ENCODE data around the gene ATCAY. TPM values are rescaled to one million over a fixed set of nuclear protein-coding genes. Genes with fewer than 3 reads are reported as not detected.

Gene ATCAY
- total and polyA plus RNA-seq, 2 of the 13 experiments (the other 11 are each of a cell fraction or from before 2014, with no cell fraction given): not detected

DNA sequence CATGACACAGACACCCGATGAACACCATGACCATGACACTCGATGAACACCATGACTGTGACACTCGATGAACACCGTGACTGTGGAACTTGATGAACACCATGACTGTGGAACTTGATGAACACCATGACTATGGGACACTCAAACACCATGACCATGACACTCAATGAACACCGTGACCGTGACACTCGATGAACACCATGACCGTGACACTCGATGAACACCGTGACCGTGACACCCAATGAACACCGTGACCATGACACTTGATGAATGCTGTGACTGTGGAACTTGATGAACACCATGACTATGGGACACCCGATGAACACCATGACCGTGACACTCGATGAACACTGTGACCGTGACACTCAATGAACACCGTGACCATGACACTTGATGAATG lies 43.2 kb upstream of the ATCAY start (continued):
- TF ChIP-seq IKZF5 (CRISPR knock-in tag; IDR thresholded peaks at IDR 0.05) (no peak), ZNF496 (CRISPR knock-in tag; IDR thresholded peaks at IDR 0.05; ENCODE audit: insufficient replicate concordance) (no peak), ZNF703 (CRISPR knock-in tag; IDR thresholded peaks at IDR 0.05; ENCODE audit: borderline replicate concordance) (no peak), ZZZ3 (CRISPR knock-in tag; IDR thresholded peaks at IDR 0.05; ENCODE audit: borderline replicate concordance) (no peak), ZBTB3 (CRISPR knock-in tag; IDR thresholded peaks at IDR 0.05; ENCODE audit: borderline replicate concordance, low read depth) (no peak), EHMT2 (IDR thresholded peaks at IDR 0.05; ENCODE audit: borderline replicate concordance, low read depth, low read length) (no peak)

GRCh38 chr19:3837922-3838321 lies 42.6 kb upstream of the ATCAY start:
- no peaks in the 10 kb centered on the region for H3K36me3 ChIP-seq (replicated peaks in 1 of 2; ENCODE audit: control insufficient read depth in 1 of 2, insufficient read depth in 2 of 2, low read length in 2 of 2)
- no peak overlapping the region for H3K27ac ChIP-seq (ENCODE audit: extremely low read length, insufficient read depth, low read length)
- H3K4me2 ChIP-seq (ENCODE audit: low read depth, low read length): no peak overlapping the region
- WGBS (ENCODE audit: low lambda C conversion rate): 77% methylated on average over 19 of the region's 19 CpGs
- H4K20me1 ChIP-seq (ENCODE audit: insufficient read depth, low read length): no peaks in the 10 kb centered on the region
- H2AFZ ChIP-seq (ENCODE audit: low read length): no peak overlapping the region
- peak; percentile 4 for FAIRE-seq
- TF ChIP-seq PRPF4 (IDR thresholded peaks at IDR 0.05; ENCODE audit: low read depth, low read length, poor library complexity, severe bottlenecking) (no peak), CREB1 (IDR thresholded peaks at IDR 0.05) (peak; percentile 85), CREB1 (CRISPR knock-in tag; IDR thresholded peaks at IDR 0.05) (no peak), TRAFD1 (CRISPR knock-in tag; IDR thresholded peaks at IDR 0.05; ENCODE audit: borderline replicate concordance) (no peak)
- intact Hi-C loops (cut with micrococcal nuclease; ENCODE audit: unreplicated experiment): no loop called here
- POLR2A ChIA-PET: no interaction called here
- in situ Hi-C loops (cut with HindIII; ENCODE audit: extremely low pct_ligation_motif_present, low pct_unique_long_range_greater_than_20kb): no loop called here
- DNase-seq (ENCODE audit: low spot score): no peak
- ATAC-seq: no peak
- CTCF ChIA-PET (ENCODE audit: low intra/inter-chr PET ratio, low total read pairs): no interaction called here
- H3K4me1 ChIP-seq (ENCODE audit: insufficient read depth, low read length): no peaks in the 10 kb centered on the region
- peaks cover 1 to 5% of the 10 kb centered on the region in 2 experiments; a peak in 3 of 5 replicates for H3K27me3 ChIP-seq (ENCODE audit: control insufficient read depth in 1 of 2, insufficient read depth in 2 of 2, low read length in 2 of 2)
- H3K79me2 ChIP-seq (ENCODE audit: insufficient read depth, low read length): no peaks in the 10 kb centered on the region
- 0 out of 2 replicates have a peak, but pooled peaks cover 7% of the 10 kb centered on the region for H3K9me3 ChIP-seq (ENCODE audit: low read length)
- no TSS peak for BruUV-seq (replicated peaks)
- no peak overlapping the region for H3K4me3 ChIP-seq (replicated peaks in 1 of 3; ENCODE audit: insufficient read depth in 1 of 3, low read depth in 2 of 3, low read length in 3 of 3)
- no peak overlapping the region for H3K9ac ChIP-seq (ENCODE audit: insufficient read depth, low read depth, low read length)
